NCI-H1930 (cell line): Measurements from ENCODE around the gene COX4I2.
A peak's percentile ranks its signal among the peaks of the same experiment; 100 is the strongest.
"Not testable (repeated sequence)": the region's sequence is repeated elsewhere in the genome, so short reads cannot be mapped to it uniquely, and the experiment has no call there.

Experiments used
- DNase-seq, 2 experiments: peaks; one replicate each; lab custom pipeline; 2025; lab: John Stamatoyannopoulos, UW

Gene COX4I2

DNA sequence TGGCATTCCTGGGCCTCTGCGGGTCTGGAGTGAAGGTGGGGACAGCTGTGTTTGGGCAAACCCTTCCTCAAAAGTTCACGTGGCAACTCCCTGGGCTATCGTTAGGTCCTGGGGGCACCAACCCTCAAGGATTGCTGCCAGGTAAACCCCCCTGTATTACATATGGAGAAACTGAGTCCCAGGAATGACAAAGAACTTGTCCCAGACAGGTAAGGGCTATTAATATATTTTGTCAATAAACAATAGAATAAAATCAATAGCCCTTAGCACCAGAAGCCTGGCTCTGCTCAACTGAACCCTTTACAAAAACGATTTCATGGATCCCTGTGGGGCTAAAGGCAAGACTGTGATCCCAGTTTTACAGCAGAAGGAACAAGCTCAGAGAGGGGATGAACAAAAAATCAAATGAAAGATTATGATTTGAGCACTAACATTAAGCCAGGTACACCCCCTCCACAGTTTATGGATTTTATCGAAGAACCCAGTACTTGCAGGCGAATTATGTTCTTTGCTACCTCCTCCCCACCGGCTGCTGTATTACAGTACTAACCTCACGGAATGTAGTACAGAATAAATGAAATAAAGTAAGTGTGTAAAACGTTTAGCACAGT, 30.0 kb upstream of the COX4I2 start:
- DNase-seq: no peak

DNA sequence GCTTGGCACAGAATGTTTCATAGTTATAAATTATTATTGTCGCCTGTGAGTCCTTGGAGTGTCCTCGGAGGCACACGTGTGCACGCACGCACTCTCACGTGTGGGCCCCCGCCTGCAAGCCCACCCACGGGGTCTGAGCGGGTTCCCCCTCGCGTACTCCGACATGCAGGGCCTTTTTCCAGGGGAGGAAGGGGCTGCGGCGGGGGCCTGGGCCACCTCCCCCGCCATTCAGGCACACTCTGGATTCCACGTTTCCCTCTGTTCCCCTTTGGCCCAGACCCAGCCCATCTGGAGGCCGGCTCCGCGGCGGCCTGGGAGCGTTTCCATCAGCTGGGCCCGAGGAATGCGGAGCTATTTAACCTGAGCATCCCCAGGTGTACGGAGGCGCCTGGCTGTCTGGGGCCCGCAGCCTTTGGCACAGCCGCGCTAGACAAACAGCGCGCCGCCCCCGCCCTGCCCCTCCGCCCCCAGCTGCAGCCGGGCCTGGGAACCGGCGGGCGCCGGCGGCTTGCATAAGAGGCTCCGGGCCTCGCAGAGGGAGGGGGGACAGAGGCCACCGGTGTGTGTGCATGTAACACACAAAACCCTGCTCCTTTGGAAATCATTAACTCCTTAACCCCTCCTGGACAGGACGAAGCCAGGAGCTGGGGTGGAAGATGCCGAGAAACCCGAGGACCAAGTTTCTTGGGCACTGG, 29.3 kb upstream of the COX4I2 start:
- DNase-seq: peak; percentile 71 to 84

DNA sequence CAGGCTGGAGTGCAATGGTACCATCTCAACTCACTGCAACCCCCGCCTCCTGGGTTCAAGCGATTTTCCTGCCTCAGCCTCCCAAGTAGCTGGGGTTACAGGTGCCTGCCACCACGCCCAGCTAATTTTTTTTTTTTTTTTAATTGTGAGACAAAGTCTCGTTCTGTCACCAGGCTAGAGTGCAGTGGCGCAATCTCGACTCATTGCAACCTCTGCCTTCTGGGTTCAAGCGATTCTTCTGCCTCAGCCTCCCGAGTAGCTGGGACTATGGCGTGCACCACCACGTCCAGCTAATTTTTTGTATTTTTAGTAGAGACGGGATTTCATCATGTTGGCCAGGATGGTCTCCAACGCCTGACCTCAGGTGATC, 25.5 kb upstream of the COX4I2 start:
- not testable (repeated sequence) for DNase-seq

DNA sequence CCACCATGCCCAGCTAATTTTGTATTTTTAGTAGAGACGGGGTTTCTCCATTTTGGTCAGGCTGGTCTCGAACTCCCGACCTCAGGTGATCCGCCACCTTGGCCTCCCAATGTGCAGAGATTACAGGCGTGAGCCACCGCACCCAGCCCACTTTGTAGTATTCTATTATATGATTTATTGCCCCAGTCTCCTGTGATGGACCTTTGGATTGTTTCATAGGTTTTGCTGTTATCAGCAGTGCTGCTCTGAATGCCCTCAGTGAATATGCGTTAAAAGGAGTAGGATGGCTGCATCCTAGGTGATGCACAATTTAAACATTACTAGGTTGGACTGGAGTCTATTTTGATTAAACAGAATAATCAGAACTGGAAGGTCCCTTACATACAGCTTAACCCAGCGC, 22.3 kb upstream of the COX4I2 start:
- no peak for DNase-seq

DNA sequence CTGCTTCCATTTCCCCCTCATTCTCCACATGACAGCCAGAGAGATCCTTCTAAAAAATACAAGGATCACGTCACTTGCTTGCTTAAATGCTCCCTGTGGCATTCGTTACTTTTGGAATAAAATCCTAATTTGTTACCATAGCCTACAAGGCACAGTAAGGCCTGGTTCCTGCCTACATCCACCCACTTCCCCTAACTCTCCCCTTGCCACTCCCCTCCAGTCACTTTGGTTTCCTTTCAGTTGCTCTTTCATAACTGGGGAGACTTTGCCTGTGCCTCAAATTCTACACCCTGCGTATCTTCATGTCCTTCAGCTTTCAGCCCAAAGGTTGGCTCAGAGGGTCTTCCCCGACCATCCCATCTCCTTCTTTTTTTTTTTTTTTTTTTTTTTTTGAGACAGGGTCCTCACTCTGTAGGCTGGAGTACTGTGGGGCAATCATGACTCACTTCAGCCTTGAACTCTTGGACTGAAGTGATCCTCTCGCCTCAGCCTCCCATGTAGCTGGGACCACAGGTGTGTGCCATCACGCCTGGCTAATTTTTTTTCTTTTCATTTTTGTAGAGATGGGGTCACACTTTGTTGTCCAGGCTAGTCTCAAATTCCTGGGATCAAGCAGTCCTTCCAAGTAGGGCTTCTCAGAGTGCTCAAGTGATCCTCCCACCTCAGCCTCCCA, 20.1 kb upstream of the COX4I2 start:
- DNase-seq: no peak

DNA sequence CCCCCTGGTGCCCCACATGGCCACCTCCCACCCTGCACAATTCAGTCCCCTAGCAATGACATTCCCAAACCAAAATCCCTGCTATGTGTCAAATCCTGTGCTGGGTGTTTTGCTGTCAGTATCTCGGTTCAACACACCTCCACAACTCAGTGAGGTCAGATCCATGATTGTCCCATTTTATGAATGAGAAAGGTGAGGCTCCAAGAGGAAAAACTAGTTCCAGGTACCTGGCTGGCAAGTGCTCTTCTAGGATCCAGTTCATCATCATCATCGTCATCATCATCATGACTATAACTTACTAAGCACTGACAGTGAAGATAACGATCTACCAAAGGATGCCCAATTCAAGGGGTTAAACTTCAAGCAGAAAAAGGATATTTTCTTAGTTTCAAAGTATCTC, 17.5 kb upstream of the COX4I2 start:
- DNase-seq: no peak

DNA sequence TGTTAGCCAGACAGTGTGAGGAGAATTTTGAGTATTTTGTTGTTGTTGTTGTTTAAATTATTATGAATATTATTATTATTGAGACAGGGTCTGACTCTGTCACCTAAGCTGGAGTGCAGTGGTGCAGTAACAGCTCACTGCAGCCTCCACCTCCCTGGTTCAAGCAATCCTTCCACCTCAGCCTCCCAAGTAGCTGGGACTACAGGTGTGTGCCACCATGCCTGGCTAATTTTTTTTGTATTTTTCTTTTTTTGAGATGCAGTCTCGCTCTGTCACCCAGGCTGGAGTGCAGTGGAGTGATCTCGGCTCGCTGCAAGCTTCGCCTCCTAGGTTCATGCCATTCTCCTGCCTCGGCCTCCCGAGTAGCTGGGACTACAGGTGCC, 14.6 kb upstream of the COX4I2 start:
- DNase-seq: not testable (repeated sequence)

DNA sequence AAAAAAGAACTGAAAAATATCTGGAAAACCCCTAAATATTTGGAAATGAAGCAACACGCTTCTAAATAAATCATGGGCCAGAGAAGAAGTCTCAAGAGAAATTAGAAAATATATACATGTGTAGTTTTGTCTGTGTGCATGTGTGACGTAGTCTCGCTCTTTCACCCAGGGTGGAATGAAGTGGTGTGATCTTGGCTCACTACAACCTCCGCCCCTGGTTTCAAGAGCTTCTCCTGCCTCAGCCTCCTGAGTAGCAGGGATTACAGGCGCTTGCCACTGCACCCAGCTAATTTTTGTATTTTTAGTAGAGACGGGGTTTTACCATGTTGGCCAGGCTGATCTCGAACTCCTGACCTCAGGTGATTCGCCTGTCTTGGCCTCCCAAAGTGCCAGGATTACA, 11.2 kb upstream of the COX4I2 start:
- DNase-seq: not testable (repeated sequence)

DNA sequence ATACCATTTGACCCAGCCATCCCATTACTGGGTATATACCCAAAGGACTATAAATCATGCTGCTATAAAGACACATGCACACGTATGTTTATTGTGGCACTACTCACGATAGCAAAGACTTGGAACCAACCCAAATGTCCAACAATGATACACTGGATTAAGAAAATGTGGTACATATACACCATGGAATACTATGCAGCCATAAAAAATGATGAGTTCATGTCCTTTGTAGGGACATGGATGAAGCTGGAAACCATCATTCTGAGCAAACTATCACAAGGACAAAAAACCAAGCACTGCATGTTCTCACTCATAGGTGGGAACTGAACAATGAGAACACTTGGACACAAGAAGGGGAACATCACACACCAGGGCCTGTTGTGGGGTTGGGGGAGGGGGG, 9.7 kb upstream of the COX4I2 start:
- DNase-seq: not testable (repeated sequence)

DNA sequence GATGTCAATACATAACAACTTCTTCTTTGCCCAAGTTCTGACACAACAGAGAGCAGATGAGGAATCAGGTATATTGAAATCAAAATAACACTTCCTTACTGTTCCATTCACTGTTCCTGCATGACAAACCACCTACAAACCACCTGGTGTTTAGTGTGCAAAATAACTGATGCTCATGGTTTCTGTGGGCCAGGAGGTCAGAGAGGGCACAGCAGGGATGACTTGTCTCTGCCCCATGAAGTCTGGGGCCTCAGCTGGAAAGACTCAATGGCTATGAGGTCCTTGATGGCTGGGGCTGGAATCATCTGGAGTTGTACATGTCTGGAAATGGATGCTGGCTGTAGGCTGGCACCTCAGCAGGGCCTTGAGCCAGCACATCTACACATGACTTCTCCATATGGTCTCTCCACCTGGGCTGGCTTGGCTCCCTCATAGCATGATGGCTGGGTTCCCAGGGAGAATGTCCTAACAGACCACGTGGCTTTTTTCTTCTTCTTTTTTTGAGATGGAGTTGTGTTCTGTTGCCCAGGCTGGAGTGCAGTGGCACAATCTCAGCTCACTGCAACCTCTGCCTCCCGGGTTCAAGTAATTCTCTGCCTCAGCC, 7.4 kb upstream of the COX4I2 start:
- DNase-seq: no peak

DNA sequence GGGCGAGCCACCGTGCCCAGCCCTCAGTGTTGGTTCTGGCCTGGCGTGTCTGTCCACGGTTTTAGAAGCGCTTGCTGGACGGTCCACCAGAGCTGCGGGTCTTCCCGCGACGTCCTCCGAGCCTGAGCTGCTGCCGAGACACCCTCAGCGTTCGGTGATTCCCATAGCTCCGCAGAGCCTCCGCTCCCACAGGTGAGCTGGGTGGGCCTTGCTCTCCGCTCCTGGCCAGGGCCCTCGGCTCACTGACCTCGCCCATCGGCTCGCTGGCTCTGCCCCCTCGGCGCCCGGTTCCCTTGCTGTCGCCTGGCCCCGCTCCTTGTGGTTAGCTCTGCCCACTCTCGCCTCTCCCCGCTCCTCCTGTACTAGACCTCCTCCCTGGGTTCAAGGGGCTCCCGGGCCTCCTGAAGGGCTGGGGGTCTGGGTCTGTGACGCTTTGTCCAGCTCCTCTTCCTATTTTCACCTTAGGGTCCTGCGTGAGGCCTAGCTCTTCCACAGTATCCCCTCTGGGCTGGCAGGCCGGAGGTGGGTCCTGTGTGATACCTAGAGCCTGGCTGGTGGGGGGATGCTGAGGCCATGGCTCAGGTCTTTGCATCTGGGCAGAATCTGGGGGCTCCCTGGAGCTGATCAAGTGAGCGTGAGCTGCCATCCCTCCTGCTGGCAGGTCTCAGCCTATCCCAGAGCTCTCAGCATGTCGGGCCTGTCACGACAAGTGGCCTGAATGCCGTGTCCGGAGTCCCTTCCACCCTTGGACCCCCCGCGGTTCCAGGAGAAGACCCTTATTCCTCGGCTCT, 5.0 kb upstream of the COX4I2 start:
- DNase-seq: no peak

DNA sequence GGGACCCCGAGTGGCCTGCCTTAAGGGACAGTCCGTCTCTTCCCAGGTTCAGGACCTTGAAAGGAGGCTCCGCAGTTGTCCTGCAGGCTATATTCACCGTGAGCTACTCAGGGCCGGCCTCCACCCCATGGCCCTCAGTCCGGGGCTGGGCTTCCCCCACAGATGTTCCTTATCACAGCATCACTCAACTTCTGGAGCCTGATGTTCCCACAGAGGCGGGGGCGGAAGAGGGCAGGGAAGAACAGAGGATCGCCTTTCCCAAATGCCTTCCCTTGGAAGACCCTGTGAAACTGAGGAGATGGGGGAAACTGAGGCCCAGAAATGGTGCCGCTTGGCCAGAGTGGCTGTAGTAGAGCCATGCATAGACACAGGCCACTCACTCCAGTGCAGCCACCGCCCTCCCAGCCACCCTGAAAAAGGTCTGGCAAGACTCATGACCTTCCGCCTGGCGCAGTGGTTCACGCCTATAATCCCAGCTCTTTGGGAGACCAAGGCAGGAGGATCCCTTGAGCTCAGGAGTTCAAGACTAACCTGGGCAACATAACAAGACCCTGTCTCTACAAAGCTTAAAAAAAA, 4.3 kb upstream of the COX4I2 start:
- no peak for DNase-seq

DNA sequence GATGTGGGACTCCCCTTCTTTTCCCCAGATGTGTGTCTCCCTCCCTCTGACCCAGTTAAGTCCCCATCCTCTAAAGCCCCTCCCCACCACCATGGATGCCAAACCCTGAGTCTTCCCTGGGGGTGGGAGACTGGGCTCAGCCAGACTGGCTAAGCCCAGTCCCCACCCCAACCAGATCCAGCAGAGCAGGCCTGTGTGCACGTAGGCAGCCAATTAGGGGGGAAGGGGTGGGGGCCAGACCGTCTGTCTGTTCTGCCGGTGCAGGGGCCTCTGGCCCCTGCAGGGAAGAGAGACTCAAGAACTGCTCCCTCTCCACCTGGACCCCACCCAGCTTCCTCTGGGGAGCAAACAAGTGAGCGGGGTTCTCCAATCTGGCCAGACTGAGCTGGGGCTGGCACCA, 605 bp downstream of the COX4I2 start:
- DNase-seq: no peak

DNA sequence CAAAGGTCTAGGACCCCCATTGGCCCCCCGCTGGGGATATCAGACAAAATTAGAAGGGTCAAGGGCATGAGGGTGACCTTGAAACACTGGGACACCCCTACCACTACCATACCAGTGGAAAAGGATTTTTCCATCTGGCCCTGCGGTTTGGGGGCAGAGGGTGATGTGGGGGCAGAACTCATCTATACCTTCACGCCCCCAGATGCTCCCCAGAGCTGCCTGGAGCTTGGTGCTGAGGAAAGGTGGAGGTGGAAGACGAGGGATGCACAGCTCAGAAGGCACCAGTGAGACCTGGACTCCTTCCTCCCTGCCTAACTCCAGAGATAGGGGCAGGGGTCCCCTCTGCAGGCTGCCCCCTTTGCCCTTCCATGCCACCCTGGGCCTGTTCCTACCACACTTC, 1.1 kb downstream of the COX4I2 start:
- DNase-seq: no peak

DNA sequence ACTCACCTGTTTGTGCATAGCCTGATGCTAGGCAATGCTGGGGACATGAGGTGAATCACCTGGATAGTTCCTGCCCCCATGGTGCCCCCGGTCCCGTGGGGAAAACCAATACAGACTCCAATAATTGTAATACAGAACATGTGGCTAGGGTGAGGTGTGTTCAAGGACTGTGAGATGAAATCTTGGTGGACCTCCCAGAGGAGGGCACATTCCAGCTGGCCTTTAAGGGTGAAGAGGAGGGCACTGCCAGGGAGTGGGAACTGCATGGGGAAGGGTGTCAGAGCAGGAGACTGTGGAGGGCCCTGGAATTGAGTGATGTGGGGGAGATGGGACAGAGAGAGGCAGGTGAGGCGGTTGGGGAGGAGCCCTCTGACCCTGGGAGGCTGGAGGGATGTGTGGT, 2.5 kb downstream of the COX4I2 start:
- no peak for DNase-seq

DNA sequence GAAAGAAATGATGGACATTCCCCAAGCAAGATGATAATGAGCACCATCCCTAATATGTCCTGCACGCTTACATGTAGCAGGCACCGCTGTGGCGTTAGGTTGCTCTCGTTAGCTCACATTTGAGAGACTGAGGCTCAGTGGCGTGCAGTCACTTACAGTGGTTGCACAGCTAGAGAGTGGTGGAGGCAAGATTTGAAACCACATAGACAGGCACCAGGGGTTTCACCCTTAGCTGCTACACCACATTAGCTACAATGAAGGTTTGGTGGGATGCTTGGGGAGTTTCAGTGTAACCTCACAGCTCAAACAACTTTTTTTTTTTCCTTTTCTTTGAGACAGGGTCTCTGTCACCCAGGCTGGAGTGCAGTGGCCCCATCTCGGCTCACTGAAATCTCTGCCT, 3.7 kb downstream of the COX4I2 start:
- no peak for DNase-seq

DNA sequence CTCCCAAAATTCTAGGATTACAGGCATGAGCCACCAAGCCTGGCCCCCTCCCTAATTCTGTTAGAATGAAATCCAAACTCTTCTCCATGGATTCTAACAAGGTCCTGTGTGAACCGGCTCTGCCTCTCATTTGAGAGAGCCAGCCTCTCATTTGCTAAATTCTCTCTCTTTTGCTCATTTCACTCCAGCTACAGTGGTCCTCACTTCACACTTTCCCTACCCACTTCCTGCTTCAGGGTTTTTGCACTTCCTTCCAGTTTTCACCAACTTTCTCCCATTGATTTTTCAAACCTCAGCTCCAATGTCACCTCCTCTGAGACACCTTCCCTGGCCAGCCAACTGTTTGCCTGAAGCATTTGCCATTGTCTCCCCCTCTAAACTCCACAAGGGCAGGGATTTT, 5.1 kb downstream of the COX4I2 start:
- DNase-seq: no peak

DNA sequence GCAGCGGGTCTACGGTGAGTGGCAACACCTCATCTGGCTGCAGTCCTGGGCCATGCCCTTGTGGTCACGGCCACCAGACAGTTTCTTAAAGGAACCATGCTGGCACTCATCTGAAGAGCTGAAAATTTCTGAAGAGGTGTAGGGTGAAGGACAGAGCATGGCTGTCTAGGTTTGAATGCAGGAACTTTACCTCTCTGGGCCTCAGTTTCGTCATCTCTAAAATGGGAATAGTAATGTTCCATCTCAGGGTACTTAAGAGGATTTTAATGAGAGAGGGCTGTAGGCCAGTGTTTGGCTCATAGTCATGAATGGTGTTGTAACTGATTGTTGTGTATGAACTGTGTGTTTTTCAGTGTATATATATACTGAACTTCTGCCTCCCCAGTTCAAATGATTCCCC, 5.8 kb downstream of the COX4I2 start:
- DNase-seq: no peak

DNA sequence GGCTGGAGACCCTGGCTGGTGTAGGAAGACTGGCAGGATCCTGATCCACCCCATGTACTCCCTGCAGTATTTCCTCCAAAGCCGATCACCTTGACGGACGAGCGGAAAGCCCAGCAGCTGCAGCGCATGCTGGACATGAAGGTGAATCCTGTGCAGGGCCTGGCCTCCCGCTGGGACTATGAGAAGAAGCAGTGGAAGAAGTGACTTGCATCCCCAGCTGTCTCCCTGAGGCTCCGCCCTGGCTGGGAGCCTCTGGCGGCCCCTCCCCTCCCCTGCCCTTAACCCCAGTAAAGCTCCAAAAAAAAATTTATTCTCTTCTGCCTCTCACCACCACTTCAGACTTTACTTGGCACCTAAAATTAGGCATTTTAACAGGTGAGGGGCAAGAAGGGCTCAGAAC, 7.0 kb downstream of the COX4I2 start:
- DNase-seq: no peak

DNA sequence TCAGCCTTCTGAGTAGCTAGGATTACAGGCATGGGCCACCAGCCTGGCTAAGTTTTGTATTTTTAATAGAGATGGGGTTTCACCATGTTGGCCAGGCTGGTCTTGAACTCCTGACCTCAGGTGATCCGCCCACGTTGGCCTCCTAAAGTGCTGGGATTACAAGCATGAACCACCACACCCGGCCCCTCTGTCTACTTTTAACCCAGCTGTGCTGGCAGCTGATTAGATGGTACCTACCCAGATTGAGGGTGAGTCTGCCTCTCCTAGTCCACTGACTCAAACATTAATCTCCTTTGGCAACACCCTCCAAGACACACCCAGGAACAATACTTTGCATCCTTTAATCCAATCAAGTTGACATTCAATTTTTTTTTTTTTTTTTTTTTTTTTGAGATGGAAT, 10.4 kb downstream of the COX4I2 start:
- DNase-seq: not testable (repeated sequence)

DNA sequence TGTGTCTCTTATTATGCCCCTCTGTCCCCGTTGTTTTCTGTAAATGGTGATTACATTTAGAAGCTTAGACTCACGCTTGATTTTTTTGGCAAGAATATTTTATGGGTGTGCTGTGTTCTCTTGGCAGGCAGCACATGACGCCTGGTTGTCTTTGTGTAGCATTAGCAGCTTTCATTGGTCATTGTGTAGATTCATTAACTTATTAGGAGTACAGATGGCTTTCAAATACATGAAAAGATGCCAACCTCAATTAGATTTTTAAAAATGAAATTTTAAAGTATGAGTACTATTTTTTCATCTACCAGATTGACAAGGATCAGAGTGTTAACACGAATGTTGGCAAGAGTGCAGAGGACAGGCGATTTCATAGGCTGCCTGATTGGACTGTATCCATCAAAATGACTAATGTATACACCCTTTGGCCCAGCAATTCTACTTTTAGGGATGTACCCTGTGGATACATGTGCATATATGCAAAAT, 15.2 kb downstream of the COX4I2 start:
- no peak for DNase-seq

DNA sequence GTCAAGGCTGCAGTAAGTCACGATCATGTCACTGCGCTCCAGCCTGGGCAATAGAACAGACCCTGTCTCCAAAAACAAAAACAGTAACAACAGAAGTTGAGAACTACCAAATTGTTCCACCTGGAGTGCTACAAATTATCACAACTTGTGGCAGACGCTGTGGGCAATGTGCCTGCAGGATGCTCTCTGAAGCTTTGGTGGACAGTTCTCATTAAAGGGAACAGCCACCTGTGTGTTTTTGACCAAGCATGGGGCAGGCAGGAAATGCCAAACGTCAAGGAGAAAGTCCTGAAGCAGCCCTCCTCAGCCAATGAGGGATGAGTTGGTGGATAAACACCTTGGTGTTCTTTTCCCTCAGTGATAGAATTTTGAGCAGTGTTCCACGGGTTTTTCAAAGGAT, 15.8 kb downstream of the COX4I2 start:
- no peak for DNase-seq
